OCI-LY7 (cell line): ENCODE results near the gene MPPED1.

Experiments used
- EZH2phosphoT487 ChIP-seq: fragments of 200-600 bp; sonication (generic); IDR thresholded peaks from 2 replicates; pipeline ENCODE4 v1.6.1; 2018; ENCODE audit warnings: low read depth, borderline replicate concordance, mild to moderate bottlenecking, mixed run types, antibody characterized with exemption, low read length, moderate library complexity, mixed read lengths
- TF ChIP-seq, protein P1 (sequence below): fragments of 200-600 bp; sonication (generic); conservative IDR thresholded peaks from 2 replicates; pipeline ENCODE4 v1.5.1; 2014; ENCODE audit warnings: mild to moderate bottlenecking, antibody characterized with exemption, low read length, moderate library complexity, mixed read lengths

DNA sequence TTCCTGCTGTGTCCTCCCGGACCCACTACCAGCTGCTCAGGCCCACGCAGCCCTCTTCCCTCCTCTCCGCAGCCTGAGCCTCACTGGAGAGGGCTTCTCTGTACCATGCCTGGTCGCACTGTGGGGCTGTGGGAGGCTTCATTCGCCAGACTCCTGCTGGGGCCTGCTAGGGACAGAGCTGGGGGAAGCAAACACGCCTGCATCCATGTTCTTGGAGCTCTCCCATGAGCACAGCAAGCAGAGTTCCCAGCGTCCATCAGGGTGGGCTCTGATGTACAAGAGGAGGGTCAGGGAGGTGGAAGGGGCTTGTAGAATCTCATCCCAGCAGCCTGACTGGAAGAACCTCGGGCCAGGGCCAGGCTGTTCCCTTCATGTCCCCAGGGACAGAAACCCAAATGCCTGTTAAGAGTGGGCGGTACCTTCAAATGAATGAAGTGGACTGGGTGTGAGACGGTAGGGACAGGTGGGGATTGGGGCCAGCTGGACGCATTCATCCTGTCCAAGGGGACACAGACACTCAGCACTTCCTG lies 59.9 kb downstream of the MPPED1 start:
- TF ChIP-seq, protein P1, sequence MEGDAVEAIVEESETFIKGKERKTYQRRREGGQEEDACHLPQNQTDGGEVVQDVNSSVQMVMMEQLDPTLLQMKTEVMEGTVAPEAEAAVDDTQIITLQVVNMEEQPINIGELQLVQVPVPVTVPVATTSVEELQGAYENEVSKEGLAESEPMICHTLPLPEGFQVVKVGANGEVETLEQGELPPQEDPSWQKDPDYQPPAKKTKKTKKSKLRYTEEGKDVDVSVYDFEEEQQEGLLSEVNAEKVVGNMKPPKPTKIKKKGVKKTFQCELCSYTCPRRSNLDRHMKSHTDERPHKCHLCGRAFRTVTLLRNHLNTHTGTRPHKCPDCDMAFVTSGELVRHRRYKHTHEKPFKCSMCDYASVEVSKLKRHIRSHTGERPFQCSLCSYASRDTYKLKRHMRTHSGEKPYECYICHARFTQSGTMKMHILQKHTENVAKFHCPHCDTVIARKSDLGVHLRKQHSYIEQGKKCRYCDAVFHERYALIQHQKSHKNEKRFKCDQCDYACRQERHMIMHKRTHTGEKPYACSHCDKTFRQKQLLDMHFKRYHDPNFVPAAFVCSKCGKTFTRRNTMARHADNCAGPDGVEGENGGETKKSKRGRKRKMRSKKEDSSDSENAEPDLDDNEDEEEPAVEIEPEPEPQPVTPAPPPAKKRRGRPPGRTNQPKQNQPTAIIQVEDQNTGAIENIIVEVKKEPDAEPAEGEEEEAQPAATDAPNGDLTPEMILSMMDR = no peak
- TF ChIP-seq EZH2phosphoT487 = no peak
